Astrocyte (in vitro differentiated cells and primary cell): ENCODE data around the gene TFB1M.

Source experiments
- EZH2 ChIP-seq: IDR thresholded peaks from 2 replicates; pipeline ENCODE4 v1.6.1; 2012; ENCODE audit warnings: mild to moderate bottlenecking, low read length, inconsistent platforms; ENCODE audit not compliant: insufficient read depth
- TF ChIP-seq, protein P1 (sequence below): IDR thresholded peaks from 2 replicates; pipeline ENCODE4 v1.5.1; 2011; ENCODE audit warnings: low read depth, mild to moderate bottlenecking, inconsistent platforms, low read length, moderate library complexity; ENCODE audit not compliant: insufficient read depth

DNA sequence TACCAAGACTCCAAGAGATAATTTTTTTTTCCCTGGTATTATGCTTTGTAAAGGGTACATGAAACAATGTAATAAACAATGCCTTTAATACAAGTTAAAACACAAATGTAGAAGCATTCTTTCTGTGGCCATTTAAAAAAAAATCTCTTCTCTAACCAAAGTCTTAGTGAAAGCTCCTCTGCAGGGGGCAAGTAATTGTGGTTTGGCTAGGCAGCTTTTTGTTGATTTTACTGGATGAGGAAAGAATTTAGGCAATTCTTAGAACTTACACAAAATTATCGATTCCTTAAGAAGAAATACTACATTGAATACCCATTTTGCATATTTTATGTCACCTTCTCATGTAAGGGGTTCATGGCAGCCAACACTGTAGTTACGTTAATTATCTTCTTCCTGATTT, 12.4 kb downstream of the TFB1M start:
- TF ChIP-seq, protein P1, sequence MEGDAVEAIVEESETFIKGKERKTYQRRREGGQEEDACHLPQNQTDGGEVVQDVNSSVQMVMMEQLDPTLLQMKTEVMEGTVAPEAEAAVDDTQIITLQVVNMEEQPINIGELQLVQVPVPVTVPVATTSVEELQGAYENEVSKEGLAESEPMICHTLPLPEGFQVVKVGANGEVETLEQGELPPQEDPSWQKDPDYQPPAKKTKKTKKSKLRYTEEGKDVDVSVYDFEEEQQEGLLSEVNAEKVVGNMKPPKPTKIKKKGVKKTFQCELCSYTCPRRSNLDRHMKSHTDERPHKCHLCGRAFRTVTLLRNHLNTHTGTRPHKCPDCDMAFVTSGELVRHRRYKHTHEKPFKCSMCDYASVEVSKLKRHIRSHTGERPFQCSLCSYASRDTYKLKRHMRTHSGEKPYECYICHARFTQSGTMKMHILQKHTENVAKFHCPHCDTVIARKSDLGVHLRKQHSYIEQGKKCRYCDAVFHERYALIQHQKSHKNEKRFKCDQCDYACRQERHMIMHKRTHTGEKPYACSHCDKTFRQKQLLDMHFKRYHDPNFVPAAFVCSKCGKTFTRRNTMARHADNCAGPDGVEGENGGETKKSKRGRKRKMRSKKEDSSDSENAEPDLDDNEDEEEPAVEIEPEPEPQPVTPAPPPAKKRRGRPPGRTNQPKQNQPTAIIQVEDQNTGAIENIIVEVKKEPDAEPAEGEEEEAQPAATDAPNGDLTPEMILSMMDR, result no peak
- no peak for TF ChIP-seq EZH2
